GM12801 (cell line): ENCODE data around the gene TK1.

Source experiments
- TF ChIP-seq, protein P1 (sequence below): IDR thresholded peaks from one replicate; pipeline ENCODE4 v1.5.1; 2011; ENCODE audit warnings: control low read depth; ENCODE audit not compliant: insufficient read length; ENCODE audit errors: extremely low read depth

TK1 gene

DNA sequence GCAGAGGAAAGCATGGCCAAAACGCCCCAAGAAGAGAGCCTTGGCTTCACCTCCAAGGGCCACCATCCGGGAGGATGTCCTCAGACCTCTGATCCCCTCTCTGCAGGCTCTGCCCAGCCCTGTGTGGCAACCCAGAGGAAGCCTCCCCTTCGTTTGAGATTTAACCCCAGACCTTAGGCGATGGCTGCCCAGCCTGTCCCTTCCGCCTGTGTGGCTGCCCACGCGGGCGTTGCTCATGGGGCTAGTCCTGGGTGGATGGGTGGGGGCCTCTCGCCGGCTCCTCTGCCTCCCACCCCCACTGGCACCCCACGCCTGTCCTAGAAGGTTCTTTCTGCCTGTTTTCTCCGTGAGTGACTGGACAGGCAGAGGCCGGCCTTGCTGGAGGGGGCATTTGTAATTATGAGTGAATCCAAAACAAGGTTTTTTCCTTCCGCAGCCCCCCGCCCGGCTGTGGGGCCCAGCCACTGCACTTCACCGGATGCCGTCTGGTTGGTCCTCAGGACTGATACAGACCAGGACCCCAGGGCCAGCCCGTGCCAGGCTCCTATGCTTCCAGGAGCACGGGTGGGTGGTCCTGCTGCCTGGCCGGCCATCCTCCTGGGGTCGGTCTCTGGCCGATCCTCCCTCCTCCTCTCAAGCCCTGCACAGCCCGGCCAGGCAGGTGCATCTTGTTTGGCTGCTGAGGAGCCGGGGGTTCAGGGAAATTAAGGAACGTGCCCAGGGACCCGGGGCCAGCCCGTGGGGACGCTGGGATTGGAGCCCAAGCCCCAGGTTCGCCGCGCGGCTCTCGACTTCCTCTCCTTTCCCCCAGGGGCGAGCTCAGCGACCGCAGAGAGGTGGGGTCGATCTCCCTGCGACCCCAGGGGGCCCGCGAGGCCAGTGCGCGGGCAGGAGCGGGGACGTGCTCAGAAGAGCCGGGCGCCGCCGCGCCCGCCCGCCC, 44.4 kb upstream of the TK1 start, which contains the start of gene TMEM235:
Gene TMEM235 (plus strand): TSS at position 636 of the 940 bp plus-strand sequence. CDS start 393 bp downstream, outside the sequence.
- TF ChIP-seq, protein P1, sequence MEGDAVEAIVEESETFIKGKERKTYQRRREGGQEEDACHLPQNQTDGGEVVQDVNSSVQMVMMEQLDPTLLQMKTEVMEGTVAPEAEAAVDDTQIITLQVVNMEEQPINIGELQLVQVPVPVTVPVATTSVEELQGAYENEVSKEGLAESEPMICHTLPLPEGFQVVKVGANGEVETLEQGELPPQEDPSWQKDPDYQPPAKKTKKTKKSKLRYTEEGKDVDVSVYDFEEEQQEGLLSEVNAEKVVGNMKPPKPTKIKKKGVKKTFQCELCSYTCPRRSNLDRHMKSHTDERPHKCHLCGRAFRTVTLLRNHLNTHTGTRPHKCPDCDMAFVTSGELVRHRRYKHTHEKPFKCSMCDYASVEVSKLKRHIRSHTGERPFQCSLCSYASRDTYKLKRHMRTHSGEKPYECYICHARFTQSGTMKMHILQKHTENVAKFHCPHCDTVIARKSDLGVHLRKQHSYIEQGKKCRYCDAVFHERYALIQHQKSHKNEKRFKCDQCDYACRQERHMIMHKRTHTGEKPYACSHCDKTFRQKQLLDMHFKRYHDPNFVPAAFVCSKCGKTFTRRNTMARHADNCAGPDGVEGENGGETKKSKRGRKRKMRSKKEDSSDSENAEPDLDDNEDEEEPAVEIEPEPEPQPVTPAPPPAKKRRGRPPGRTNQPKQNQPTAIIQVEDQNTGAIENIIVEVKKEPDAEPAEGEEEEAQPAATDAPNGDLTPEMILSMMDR: no peak

DNA sequence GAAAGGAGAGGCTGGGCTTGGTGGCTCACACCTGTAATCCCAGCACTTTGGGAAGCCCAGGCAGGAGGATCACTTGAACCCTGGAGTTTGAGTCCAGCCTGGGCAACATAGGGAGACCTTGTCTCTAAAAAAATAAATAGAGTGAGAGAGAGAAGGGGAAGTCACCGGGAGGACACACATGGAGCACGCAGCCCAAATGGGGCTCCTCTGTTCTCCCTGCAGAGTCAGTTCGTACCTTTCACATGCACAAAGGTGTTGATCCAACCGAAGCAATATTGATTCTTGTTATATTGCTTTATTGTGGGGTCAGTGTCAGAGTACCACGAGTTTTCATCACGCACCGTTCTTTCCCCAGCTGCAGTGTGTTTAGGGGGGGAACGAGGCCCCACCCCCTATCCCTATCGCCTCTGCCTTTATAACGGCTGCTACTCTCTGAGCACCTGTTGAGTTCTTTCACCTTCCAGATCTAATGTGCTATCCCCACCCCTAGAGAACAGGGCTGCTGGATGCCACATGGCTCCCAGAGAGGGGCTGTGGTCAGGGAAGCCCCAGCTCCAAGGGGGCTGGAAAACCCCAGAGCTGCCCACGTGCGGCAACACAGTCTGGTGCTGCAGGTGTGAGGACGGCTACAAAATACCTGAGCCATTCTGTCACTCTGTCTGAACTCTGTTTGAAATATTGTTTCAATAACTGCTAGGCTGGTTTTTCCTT, 43.6 kb upstream of the TK1 start:
- TF ChIP-seq, protein P1: no peak

DNA sequence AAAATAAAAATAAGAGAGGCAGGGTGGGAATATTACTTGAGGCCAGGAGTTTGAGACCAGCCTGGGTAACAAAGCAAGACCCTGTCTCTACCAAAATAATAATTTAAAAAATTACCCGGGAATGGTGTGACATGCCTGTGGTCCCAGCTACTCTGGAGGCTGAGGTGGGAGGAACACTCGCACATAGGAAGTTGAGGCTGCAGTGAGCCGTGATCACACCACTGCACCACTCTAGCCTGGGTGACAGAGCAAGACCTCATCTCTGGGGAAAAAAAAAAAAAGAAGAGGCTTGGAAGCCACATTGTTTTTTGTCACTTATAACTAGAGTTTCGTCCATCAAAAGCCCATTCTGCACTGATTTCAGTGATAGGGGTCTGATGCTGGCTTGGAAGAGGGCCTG, 41.3 kb upstream of the TK1 start:
- TF ChIP-seq, protein P1: no peak

DNA sequence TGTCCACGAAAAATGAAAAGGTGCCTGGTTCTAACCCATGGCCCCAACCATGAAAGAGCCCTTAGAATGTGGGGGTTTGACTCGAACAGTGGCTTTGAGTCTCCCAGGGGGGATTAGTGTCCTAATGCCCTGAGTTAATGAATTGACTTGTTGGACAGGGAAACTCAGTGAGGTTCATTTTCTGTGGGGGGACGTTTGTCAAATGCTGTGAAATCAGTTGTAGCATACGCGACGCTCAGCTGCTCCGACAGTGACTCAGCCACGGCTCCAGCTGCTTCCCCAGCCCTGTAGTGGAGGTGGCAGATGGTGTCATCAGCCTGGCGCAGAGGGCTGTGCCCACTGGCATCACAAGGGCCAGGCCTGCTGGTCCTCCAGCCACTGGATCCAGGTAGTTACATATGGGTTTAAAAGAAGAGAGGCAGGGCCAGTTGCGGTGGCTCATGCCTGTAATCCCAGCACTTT, 40.6 kb upstream of the TK1 start:
- TF ChIP-seq, protein P1: no peak

DNA sequence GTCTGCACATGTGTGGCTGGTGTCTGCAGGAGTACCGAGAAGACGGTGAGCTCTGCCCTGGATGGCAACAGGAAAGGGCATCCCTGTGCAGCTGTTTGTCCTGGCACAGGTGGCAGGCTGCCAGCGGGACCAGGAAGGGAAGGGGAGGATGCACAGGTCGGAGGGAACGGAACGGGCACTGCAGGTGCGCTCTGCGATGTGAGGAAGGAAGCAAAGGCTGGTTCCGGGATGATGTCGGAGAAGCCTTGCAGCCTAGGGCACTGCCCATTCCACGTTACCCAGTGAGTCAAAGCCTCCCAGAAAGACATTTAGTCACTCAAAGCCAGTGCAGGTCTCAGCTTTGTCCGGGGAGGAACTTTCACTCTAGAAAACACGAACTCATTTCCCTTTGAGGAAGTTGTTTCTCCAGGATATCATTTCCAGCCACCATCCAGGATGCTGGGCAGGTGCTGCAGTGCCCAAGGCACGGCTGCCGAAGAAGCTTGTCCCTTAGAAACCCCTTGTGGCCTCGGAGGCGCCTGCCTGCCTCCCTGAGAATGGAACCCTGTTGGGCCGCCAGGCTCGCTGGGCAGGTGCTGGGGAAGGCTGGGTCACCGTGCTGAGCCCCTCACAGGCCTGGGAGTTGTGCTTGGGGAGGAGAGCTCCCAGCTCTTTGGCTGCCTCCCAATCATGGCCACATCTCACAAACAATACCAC, 40.1 kb upstream of the TK1 start:
- TF ChIP-seq, protein P1: no peak

DNA sequence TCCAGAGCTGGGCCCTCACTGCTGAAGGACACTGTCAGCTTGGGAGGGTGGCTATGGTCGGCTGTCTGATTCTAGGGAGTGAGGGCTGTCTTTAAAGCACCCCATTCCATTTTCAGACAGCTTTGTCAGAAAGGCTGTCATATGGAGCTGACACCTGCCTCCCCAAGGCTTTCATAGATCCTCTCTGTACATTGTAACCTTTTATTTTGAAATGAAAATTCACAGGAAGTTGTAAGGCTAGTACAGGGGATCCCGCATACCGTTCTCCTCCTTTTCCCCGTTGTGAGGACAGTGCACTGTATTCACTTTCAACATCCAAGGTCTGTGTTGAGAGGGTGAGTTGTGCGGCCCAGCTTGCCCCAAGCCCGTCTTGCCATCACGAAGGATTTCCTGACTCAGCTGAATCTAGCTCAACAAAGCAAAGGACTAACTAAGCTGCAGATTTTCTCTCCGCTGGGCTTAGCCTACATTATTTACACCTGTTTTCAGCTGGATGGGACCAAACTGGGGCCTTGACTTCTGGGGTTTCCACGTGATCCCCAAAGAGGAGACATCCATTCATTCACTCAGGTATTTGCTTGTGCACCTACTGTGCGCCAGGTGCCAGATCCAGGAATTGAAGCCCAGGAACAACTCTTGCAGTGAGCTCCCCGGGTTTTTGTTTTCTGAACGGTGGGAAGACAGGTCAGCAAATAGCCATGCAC, 39.4 kb upstream of the TK1 start:
- TF ChIP-seq, protein P1: no peak
